Activated T-cell treated with anti-CD3 and anti-CD28 coated beads, Interleukin-2, amount 50 U/mL, for 24 hours (primary cell): ENCODE results near the gene RPS15.

Experiments
- DNase-seq: peaks from one replicate; pipeline ENCODE4 v3.0.0-alpha.2; 2020
- H3K27ac Mint-ChIP-seq: 2 replicates; pipeline ENCODE4 v1.8.0; 2020; ENCODE audit warnings: mild to moderate bottlenecking, mixed read lengths
- H3K27me3 Mint-ChIP-seq: 2 replicates; pipeline ENCODE4 v1.8.0; 2020; ENCODE audit warnings: mixed read lengths
- H3K36me3 Mint-ChIP-seq: 2 replicates; pipeline ENCODE4 v1.8.0; 2020; ENCODE audit warnings: low read depth, mixed read lengths
- H3K4me1 Mint-ChIP-seq: 2 replicates; pipeline ENCODE4 v1.8.0; 2020; ENCODE audit warnings: low read depth, mixed read lengths
- H3K4me3 Mint-ChIP-seq: 2 replicates; pipeline ENCODE4 v1.8.0; 2020; ENCODE audit warnings: mild to moderate bottlenecking, moderate library complexity, mixed read lengths
- H3K9me3 Mint-ChIP-seq: 2 replicates; pipeline ENCODE4 v1.8.0; 2020; ENCODE audit warnings: mixed read lengths

RPS15 gene

GRCh38 chr19:1438035-1438932 lies at the start of gene RPS15:
RPS15 (plus strand) TSS chr19:1438396; CDS start chr19:1438426, 30 bp downstream.
- Mint-ChIP-seq H3K9me3 (no peaks in the 10 kb centered on the region), H3K36me3 (peaks cover 68% of the 10 kb centered on the region), H3K4me3 (peak within 1 kb of the TSS; percentile 98), H3K27ac (peak within 1 kb of the TSS; percentile 100), H3K4me1 (peaks cover 36% of the 10 kb centered on the region), H3K27me3 (no peaks in the 10 kb centered on the region)
- peak; percentile 96 for DNase-seq

- H3K4me3 Mint-ChIP-seq = no peak overlapping the region
- no peaks in the 10 kb centered on the region for H3K27me3 Mint-ChIP-seq
- peaks cover 19% of the 10 kb centered on the region for H3K4me1 Mint-ChIP-seq
- H3K27ac Mint-ChIP-seq = no peak overlapping the region
- no peaks in the 10 kb centered on the region for H3K9me3 Mint-ChIP-seq
- DNase-seq = no peak
- H3K36me3 Mint-ChIP-seq = peaks cover 69% of the 10 kb centered on the region
Measured at GRCh38 chr19:1388637-1389026, 49.6 kb upstream of the RPS15 start.

DNA sequence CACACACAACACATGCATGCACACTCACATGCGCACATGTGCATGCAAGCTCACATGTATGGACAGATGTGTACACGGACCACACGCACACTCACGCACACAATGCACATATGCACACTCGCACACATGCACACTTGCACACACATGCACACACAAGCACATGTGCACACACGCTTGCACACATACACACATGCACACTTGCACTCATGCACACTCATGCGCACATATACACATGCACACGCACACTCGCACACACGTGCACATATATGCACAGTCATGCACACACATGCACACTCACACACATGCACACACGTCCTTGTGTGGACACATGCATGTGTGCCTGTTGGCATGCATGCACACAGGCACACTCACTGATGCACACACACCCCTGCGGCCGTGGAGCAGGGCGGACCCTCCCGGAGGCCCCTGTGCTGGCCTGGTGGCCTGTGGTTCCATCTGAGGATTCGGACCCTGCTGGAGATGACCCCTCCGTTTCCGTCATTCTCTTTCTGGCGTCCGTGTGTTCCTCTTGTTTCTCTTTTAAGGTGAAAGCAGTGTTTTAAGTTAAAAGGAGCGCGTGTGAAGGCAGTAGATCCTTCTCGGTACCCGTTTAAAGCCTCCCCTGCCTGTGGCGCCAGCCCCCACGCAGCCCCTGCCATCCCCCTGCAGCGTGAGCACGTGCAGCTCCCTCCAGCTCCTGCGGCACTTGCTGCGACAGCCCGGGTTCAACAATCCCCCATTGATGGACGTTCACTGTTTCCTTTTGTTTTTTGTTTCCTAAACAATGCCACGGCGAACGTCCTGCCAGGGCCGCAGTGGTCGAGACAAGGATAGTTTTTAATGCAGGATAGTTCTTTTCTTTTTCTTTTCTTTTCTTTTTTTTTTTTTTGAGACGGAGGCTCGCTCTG lies 48.9 kb upstream of the RPS15 start:
- no peak for DNase-seq

DNA sequence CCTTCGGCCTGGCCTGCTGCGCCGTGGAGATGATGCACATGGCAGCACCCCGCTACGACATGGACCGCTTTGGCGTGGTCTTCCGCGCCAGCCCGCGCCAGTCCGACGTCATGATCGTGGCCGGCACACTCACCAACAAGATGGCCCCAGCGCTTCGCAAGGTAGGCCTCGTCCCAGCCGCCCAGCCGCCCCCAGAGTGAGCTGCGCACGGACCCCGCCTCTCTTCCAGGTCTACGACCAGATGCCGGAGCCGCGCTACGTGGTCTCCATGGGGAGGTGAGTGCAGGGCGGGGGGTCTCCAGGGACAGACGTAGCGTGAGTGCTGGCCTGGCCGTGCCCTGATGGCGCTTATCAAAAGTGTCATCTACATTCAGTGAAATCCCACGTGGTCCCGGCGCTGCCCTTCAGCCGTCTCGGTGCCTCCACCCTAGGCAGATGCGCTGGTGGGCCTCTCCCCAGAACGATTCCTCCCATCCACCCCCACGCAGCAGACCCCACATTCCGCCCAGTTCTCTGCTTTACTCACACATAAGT lies 47.2 kb upstream of the RPS15 start:
- H3K27me3 Mint-ChIP-seq = no peaks in the 10 kb centered on the region
- no peak overlapping the region for H3K4me3 Mint-ChIP-seq
- no peak overlapping the region for H3K27ac Mint-ChIP-seq
- no peak for DNase-seq
- peaks cover 70% of the 10 kb centered on the region for H3K36me3 Mint-ChIP-seq
- peaks cover 8% of the 10 kb centered on the region for H3K4me1 Mint-ChIP-seq
- H3K9me3 Mint-ChIP-seq = no peaks in the 10 kb centered on the region

More for the DNA sequence above, 48.9 kb upstream of the RPS15 start:
- H3K4me3 Mint-ChIP-seq = no peak overlapping the region
- H3K27me3 Mint-ChIP-seq = no peaks in the 10 kb centered on the region
- H3K27ac Mint-ChIP-seq = no peak overlapping the region
- H3K9me3 Mint-ChIP-seq = no peaks in the 10 kb centered on the region
- H3K4me1 Mint-ChIP-seq = peaks cover 18% of the 10 kb centered on the region
- H3K36me3 Mint-ChIP-seq = peaks cover 71% of the 10 kb centered on the region

- H3K4me1 Mint-ChIP-seq = peaks cover 6% of the 10 kb centered on the region
- no peak overlapping the region for H3K4me3 Mint-ChIP-seq
- H3K9me3 Mint-ChIP-seq = no peaks in the 10 kb centered on the region
- H3K27ac Mint-ChIP-seq = peak overlapping the region; percentile 33
- H3K36me3 Mint-ChIP-seq = peaks cover 61% of the 10 kb centered on the region
- no peak for DNase-seq
- H3K27me3 Mint-ChIP-seq = no peaks in the 10 kb centered on the region
Measured at GRCh38 chr19:1392407-1392806, 45.8 kb upstream of the RPS15 start.

- Mint-ChIP-seq H3K4me1 (peaks cover 6% of the 10 kb centered on the region), H3K27me3 (no peaks in the 10 kb centered on the region), H3K27ac (no peak overlapping the region), H3K36me3 (peaks cover 61% of the 10 kb centered on the region), H3K4me3 (no peak overlapping the region), H3K9me3 (no peaks in the 10 kb centered on the region)
- DNase-seq = no peak
Measured at GRCh38 chr19:1392939-1393530, 45.2 kb upstream of the RPS15 start.

DNA sequence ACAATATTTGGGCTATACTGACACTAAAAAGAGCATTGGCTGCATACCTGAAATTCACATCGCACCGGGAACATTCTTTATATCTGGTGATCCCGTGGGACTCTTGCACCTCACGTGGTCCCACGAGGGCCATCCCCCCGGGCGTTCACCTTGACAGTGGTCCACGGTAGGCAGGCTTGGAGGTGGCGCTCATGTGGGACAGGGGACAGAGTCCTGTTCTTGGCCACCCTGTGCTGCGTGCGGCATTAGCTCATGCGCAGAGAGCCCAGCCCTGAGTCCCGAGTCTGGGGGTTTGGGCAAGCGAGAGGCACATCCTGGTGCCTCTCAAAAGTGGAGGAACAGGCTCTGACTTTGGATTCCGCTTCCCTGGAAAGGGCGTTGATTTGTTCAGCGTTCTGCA lies 44.4 kb upstream of the RPS15 start:
- no peak for DNase-seq
- no peak overlapping the region for H3K4me3 Mint-ChIP-seq
- peaks cover 56% of the 10 kb centered on the region for H3K36me3 Mint-ChIP-seq
- H3K4me1 Mint-ChIP-seq = peaks cover 8% of the 10 kb centered on the region
- peak overlapping the region; percentile 37 for H3K27ac Mint-ChIP-seq
- no peaks in the 10 kb centered on the region for H3K27me3 Mint-ChIP-seq
- H3K9me3 Mint-ChIP-seq = no peaks in the 10 kb centered on the region

DNA sequence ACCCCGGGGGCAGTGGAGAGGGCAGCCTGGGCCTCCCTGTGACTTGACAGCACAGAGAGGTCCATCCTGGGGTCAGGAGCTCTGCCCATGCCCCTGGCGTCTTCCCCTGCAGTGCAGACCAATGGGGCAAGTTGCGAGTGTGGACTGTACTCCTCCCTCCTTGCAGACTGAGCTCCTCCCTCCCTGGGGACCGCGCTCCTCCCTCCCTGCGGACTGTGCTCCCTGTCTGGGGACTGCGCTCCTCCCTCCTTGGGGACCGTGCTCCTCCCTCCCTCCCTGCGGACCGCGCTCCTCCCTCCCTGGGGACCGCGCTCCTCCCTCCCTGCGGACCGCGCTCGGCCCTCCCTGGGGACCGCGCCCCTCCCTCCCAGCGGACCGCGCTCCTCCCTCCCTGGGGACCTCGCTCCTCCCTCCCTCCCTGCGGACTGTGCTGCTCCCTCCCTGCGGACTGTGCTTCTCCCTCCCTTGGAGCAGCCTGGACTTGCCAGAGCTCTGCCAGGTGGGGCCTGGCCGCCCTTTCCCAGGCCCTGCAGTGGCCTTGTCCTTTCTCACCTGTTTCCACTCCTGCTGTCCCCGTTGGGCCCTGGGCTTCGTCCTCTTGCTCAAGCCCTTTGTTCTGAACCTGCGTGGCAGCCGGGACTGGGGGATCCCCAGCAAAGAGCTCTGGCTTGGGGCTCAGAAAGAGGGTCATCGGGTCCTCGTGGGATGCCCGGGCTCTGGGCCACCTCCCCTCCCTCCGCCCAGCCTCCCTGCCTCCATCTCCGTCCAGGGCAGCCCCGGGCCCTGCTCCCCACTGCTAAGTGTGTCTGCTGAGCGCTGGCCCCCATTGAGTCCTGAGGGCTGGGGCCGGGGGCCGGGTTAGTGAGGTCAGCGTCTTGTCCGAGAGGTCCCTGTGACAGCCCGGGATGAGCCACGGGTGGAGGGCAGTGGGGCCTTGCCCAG lies 43.7 kb upstream of the RPS15 start:
- H3K4me3 Mint-ChIP-seq = no peak overlapping the region
- H3K36me3 Mint-ChIP-seq = peaks cover 49% of the 10 kb centered on the region
- peaks cover 8% of the 10 kb centered on the region for H3K4me1 Mint-ChIP-seq
- peak overlapping the region; percentile 37 for H3K27ac Mint-ChIP-seq
- H3K9me3 Mint-ChIP-seq = no peaks in the 10 kb centered on the region
- no peak for DNase-seq
- no peaks in the 10 kb centered on the region for H3K27me3 Mint-ChIP-seq

DNA sequence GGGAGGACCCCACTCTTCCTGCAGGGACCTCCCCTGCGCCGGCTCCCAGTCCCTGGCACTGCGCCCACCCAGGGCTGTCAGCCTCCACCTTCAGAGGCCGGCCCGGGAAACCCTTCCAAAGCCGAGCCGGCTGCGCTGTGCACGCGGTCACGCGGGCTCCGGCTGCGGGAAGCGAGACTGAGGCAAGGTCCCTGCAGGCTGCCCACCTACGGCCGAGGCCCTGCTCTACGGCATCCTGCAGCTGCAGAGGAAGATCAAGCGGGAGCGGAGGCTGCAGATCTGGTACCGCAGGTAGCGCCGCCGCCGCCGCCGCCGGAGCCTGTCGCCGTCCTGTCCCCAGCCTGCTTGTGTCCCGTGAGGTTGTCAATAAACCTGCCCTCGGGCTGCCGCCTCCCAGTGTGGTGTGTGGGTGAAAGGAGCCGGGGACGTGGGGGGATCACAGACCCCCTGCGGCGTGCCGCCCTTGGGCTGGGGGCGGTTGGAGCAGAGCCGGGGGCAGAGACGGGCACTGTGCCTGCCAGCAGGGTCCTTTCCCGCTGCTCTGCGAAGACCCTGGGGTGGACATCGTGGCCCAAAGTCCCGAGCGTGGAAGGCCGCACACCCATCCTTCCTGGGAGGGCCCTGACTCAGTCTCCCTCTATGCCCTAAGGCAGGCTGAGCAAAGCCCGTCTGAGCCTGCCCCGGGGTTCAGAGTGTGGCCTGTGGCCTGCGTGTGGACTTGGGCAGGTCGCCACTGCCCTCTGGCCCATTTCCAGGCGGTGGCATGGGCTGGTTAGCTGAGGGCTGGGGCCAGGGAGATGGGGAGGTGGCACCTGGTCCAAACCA lies 42.8 kb upstream of the RPS15 start:
- Mint-ChIP-seq H3K27ac (no peak overlapping the region), H3K9me3 (no peaks in the 10 kb centered on the region), H3K4me1 (peaks cover 8% of the 10 kb centered on the region), H3K27me3 (no peaks in the 10 kb centered on the region), H3K4me3 (no peak overlapping the region), H3K36me3 (peaks cover 42% of the 10 kb centered on the region)
- no peak for DNase-seq

- H3K27ac Mint-ChIP-seq = peak overlapping the region; percentile 57
- H3K27me3 Mint-ChIP-seq = no peaks in the 10 kb centered on the region
- H3K4me3 Mint-ChIP-seq = no peak overlapping the region
- no peaks in the 10 kb centered on the region for H3K9me3 Mint-ChIP-seq
- DNase-seq = no peak
- peaks cover 11% of the 10 kb centered on the region for H3K4me1 Mint-ChIP-seq
- peaks cover 35% of the 10 kb centered on the region for H3K36me3 Mint-ChIP-seq
Measured at GRCh38 chr19:1396019-1396767, 42.0 kb upstream of the RPS15 start.

GRCh38 chr19:1396768-1397679 lies 41.2 kb upstream of the RPS15 start:
- peaks cover 30% of the 10 kb centered on the region for H3K36me3 Mint-ChIP-seq
- no peak for DNase-seq
- H3K9me3 Mint-ChIP-seq = no peaks in the 10 kb centered on the region
- no peak overlapping the region for H3K27ac Mint-ChIP-seq
- H3K27me3 Mint-ChIP-seq = no peaks in the 10 kb centered on the region
- peaks cover 11% of the 10 kb centered on the region for H3K4me1 Mint-ChIP-seq
- H3K4me3 Mint-ChIP-seq = no peak overlapping the region
